ENCODE data around the gene MRPL37.

GRCh38 chr1:54262244-54262643 is 62.3 kb downstream of the MRPL37 start:
- TF ChIP-seq POLR2AphosphoS5 (IDR thresholded peaks at IDR 0.05; ENCODE audit: borderline replicate concordance, low read depth, low read length): no peak
- no peak for TF ChIP-seq EZH2 (IDR thresholded peaks at IDR 0.05)
